ENCODE measurements around the gene KIAA1328. TPM values are rescaled to one million over a fixed set of nuclear protein-coding genes. Genes with fewer than 3 reads are reported as not detected.
"Not testable (repeated sequence)": the region's sequence is repeated elsewhere in the genome, so short reads cannot be mapped to it uniquely, and the experiment has no call there.

The KIAA1328 gene
- total and polyA plus RNA-seq, 2 experiments from 2014 or later: 3.5 to 3.9 TPM

GRCh38 chr18:37166491-37166890 is 337.6 kb downstream of the KIAA1328 start:
- Histone ChIP-seq H3K9ac (no peak overlapping the region), H3K27me3 (replicated peaks; ENCODE audit: insufficient read depth) (no peaks in the 10 kb centered on the region), H3F3A (ENCODE audit: insufficient read depth) (no peaks in the 10 kb centered on the region), H3K4me1 (ENCODE audit: insufficient read depth) (no peaks in the 10 kb centered on the region), H3K79me2 (ENCODE audit: insufficient read depth) (no peaks in the 10 kb centered on the region), H3K9me3 (ENCODE audit: low read depth) (no peaks in the 10 kb centered on the region), H3K27ac (no peak overlapping the region), H3K36me3 (ENCODE audit: low read depth) (no peaks in the 10 kb centered on the region), H3K4me3 (no peak overlapping the region), H4K20me1 (ENCODE audit: insufficient read depth) (no peaks in the 10 kb centered on the region), H2AFZ (no peak overlapping the region), H3K4me2 (ENCODE audit: unreplicated experiment) (no peak overlapping the region), H3K9me2 (ENCODE audit: insufficient read depth) (no peaks in the 10 kb centered on the region)
- TF ChIP-seq EZH2phosphoT487 (IDR thresholded peaks at IDR 0.05; ENCODE audit: insufficient read depth, low read depth): no peak
- DNase-seq: no peak
- in situ Hi-C loops (cut with MboI): no loop called here
- 72 to 87% methylated on average over 1 of the region's 1 CpG for WGBS, 2 experiments (ENCODE audit: low coverage in 1 of 2, low lambda C conversion rate in 2 of 2, missing lambda C conversion rate in 2 of 2)

GRCh38 chr18:37166966-37167365 is 338.0 kb downstream of the KIAA1328 start:
- 86 to 94% methylated on average over 6 of the region's 6 CpGs for WGBS, 2 experiments (ENCODE audit: low coverage in 1 of 2, low lambda C conversion rate in 2 of 2, missing lambda C conversion rate in 2 of 2)
- H3K9me3 ChIP-seq (ENCODE audit: low read depth); in situ Hi-C loops (cut with MboI): not testable (repeated sequence)

GRCh38 chr18:37170984-37171383 is 342.1 kb downstream of the KIAA1328 start:
- no peaks in the 10 kb centered on the region for H4K20me1 ChIP-seq (ENCODE audit: insufficient read depth)
- in situ Hi-C loops (cut with MboI): no loop called here
- no peaks in the 10 kb centered on the region for H3K27me3 ChIP-seq (replicated peaks; ENCODE audit: insufficient read depth)
- H2AFZ ChIP-seq: no peak overlapping the region
- TF ChIP-seq EZH2 (IDR thresholded peaks at IDR 0.05; ENCODE audit: insufficient read depth, poor library complexity, severe bottlenecking): no peak
- no peak for TF ChIP-seq EZH2phosphoT487 (IDR thresholded peaks at IDR 0.05; ENCODE audit: insufficient read depth, low read depth)
- H3K9me2 ChIP-seq (ENCODE audit: insufficient read depth): no peaks in the 10 kb centered on the region
- DNase-seq: no peak
- no peak overlapping the region for H3K4me2 ChIP-seq (ENCODE audit: unreplicated experiment)
- no peaks in the 10 kb centered on the region for H3K4me1 ChIP-seq (ENCODE audit: insufficient read depth)
- no peaks in the 10 kb centered on the region for H3K36me3 ChIP-seq (ENCODE audit: low read depth)
- no peak overlapping the region for H3K9ac ChIP-seq
- no peaks in the 10 kb centered on the region for H3F3A ChIP-seq (ENCODE audit: insufficient read depth)
- no peak overlapping the region for H3K27ac ChIP-seq
- H3K4me3 ChIP-seq: no peak overlapping the region
- H3K79me2 ChIP-seq (ENCODE audit: insufficient read depth): no peaks in the 10 kb centered on the region
- no peaks in the 10 kb centered on the region for H3K9me3 ChIP-seq (ENCODE audit: low read depth)

More at GRCh38 chr18:37166966-37167365, 338.0 kb downstream of the KIAA1328 start:
- H3K4me2 ChIP-seq (ENCODE audit: unreplicated experiment); H3K79me2 ChIP-seq (ENCODE audit: insufficient read depth); H3K4me3 ChIP-seq; H3K27ac ChIP-seq; H3K36me3 ChIP-seq (ENCODE audit: low read depth); DNase-seq; H3K4me1 ChIP-seq (ENCODE audit: insufficient read depth); H2AFZ ChIP-seq; H3K9ac ChIP-seq; H3K9me2 ChIP-seq (ENCODE audit: insufficient read depth); H4K20me1 ChIP-seq (ENCODE audit: insufficient read depth); H3F3A ChIP-seq (ENCODE audit: insufficient read depth); H3K27me3 ChIP-seq (replicated peaks; ENCODE audit: insufficient read depth): not testable (repeated sequence)

- no peak overlapping the region for H3K4me3 ChIP-seq
- H3K9me2 ChIP-seq (ENCODE audit: insufficient read depth): no peaks in the 10 kb centered on the region
- no peaks in the 10 kb centered on the region for H3K9me3 ChIP-seq (ENCODE audit: low read depth)
- H3K27ac ChIP-seq: no peak overlapping the region
- H2AFZ ChIP-seq: no peak overlapping the region
- TF ChIP-seq EZH2 (IDR thresholded peaks at IDR 0.05; ENCODE audit: insufficient read depth, poor library complexity, severe bottlenecking) (no peak), EZH2phosphoT487 (IDR thresholded peaks at IDR 0.05; ENCODE audit: insufficient read depth, low read depth) (no peak)
- no peaks in the 10 kb centered on the region for H3K79me2 ChIP-seq (ENCODE audit: insufficient read depth)
- no peak overlapping the region for H3K9ac ChIP-seq
- in situ Hi-C loops (cut with MboI): no loop called here
- H3K27me3 ChIP-seq (replicated peaks; ENCODE audit: insufficient read depth): no peaks in the 10 kb centered on the region
- no peaks in the 10 kb centered on the region for H3K36me3 ChIP-seq (ENCODE audit: low read depth)
- no peak overlapping the region for H3K4me2 ChIP-seq (ENCODE audit: unreplicated experiment)
- 81% methylated on average over 2 of the region's 2 CpGs for WGBS, 2 experiments (ENCODE audit: low coverage in 1 of 2, low lambda C conversion rate in 2 of 2, missing lambda C conversion rate in 2 of 2)
- DNase-seq: no peak
- H3F3A ChIP-seq (ENCODE audit: insufficient read depth): no peaks in the 10 kb centered on the region
- no peaks in the 10 kb centered on the region for H4K20me1 ChIP-seq (ENCODE audit: insufficient read depth)
- H3K4me1 ChIP-seq (ENCODE audit: insufficient read depth): no peaks in the 10 kb centered on the region
These were observed 344.5 kb downstream of the KIAA1328 start for GRCh38 chr18:37173384-37173783.

GRCh38 chr18:37175727-37176620 is 347.0 kb downstream of the KIAA1328 start:
- H3K36me3 ChIP-seq (ENCODE audit: low read depth): no peaks in the 10 kb centered on the region
- TF ChIP-seq EZH2 (IDR thresholded peaks at IDR 0.05; ENCODE audit: insufficient read depth, poor library complexity, severe bottlenecking) (no peak), EZH2phosphoT487 (IDR thresholded peaks at IDR 0.05; ENCODE audit: insufficient read depth, low read depth) (no peak)

More at GRCh38 chr18:37175727-37176620, 347.0 kb downstream of the KIAA1328 start:
- 96% methylated on average over 1 of the region's 1 CpG for WGBS, 2 experiments (ENCODE audit: low coverage in 1 of 2, low lambda C conversion rate in 2 of 2, missing lambda C conversion rate in 2 of 2)
- Histone ChIP-seq H3K4me2 (ENCODE audit: unreplicated experiment) (no peak overlapping the region), H3K4me3 (no peak overlapping the region), H4K20me1 (ENCODE audit: insufficient read depth) (no peaks in the 10 kb centered on the region), H3F3A (ENCODE audit: insufficient read depth) (no peaks in the 10 kb centered on the region), H3K27ac (no peak overlapping the region), H3K27me3 (replicated peaks; ENCODE audit: insufficient read depth) (no peaks in the 10 kb centered on the region), H3K9ac (no peak overlapping the region), H3K9me3 (ENCODE audit: low read depth) (no peaks in the 10 kb centered on the region), H2AFZ (no peak overlapping the region), H3K9me2 (ENCODE audit: insufficient read depth) (no peaks in the 10 kb centered on the region), H3K79me2 (ENCODE audit: insufficient read depth) (no peaks in the 10 kb centered on the region), H3K4me1 (ENCODE audit: insufficient read depth) (no peaks in the 10 kb centered on the region)
- DNase-seq: no peak
- in situ Hi-C loops (cut with MboI): no loop called here
